VCaP (cell line): ENCODE measurements around the gene ATAD3A.
"Not testable (repeated sequence)": the region's sequence is repeated elsewhere in the genome, so short reads cannot be mapped to it uniquely, and the experiment has no call there.

Experiments used
- H3K27ac ChIP-seq: fragments of 450-650 bp; 2 replicates; pipeline ENCODE4 v1.5.1; 2017
- CTCF ChIP-seq: fragments of 450-650 bp; conservative IDR thresholded peaks from 2 replicates; pipeline ENCODE4 v1.5.1; 2017; ENCODE audit warnings: mild to moderate bottlenecking, moderate library complexity

Gene ATAD3A

GRCh38 chr1:1556505-1556904 is 44.5 kb downstream of the ATAD3A start:
- no peak for TF ChIP-seq CTCF

GRCh38 chr1:1556961-1557360 is 45.0 kb downstream of the ATAD3A start:
- H3K27ac ChIP-seq: not testable (repeated sequence)

More at GRCh38 chr1:1556505-1556904, 44.5 kb downstream of the ATAD3A start:
- no peak overlapping the region for H3K27ac ChIP-seq

DNA sequence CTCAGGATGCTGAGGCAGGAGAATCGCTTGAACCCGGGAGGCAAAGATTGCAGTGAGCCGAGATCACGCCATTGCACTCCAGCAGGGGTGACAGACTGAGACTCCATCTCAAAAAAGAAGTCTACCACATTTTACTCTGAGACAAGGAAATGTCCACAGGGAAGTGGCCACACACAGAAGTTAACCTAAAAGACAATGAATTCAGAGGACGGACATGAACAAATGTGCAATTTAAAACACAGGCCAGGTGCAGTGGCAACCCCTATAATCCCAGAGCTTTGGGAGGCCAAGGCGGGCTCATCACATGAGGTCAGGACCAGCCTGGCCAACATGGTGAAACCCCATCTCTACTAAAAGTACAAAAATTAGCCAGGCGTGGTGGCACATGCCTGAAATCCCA is 45.7 kb downstream of the ATAD3A start:
- H3K27ac ChIP-seq: not testable (repeated sequence)

DNA sequence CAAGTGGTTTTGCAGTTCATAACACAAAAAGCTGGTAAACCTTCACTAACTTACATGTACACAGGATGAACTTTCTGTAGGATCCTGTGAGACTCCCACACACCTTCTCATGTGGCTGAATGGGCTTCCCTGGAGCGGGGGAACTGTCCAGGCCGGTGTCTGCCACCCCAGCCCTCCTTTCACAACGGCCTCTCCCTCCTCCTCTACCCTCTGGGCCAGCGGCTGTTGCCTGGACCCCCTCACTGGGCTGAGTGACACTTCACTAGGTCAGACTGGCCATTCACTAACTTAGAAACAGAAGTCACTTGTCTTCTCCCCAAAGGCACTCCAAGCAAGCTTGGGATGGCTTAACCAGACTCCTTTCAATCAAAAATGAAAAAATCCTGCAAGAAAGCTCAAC is 46.6 kb downstream of the ATAD3A start:
- peak overlapping the region; percentile 56 for H3K27ac ChIP-seq

GRCh38 chr1:1559066-1559465 is 47.1 kb downstream of the ATAD3A start:
- TF ChIP-seq CTCF: no peak
- peak overlapping the region; percentile 56 for H3K27ac ChIP-seq

More for the DNA sequence above, 46.6 kb downstream of the ATAD3A start:
- TF ChIP-seq CTCF: no peak

DNA sequence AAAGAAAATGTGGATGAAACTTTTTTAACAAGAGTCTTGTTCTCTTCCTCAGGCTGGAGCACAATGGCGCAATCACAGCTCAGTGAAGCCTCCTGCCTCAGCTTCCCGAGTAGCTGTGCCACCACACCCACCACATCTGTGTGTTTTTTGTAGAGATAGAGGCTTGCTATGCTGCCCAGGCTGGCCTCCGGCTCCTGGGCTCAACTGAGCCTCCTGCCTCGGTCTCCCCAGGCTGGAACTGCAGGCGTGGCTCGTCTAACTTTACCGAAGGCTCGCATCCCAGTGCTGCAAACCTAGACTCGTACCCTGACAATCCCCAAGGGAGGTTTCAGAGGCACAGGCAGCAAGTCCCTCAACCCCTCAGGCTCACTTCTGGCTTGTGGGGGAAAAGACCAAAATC is 48.2 kb downstream of the ATAD3A start:
- no peak for TF ChIP-seq CTCF

GRCh38 chr1:1561801-1562470 is 50.0 kb downstream of the ATAD3A start:
- no peak overlapping the region for H3K27ac ChIP-seq
- no peak for TF ChIP-seq CTCF

More for the DNA sequence above, 48.2 kb downstream of the ATAD3A start:
- H3K27ac ChIP-seq: peak overlapping the region; percentile 56; the same call in 1 of the 2 replicates

DNA sequence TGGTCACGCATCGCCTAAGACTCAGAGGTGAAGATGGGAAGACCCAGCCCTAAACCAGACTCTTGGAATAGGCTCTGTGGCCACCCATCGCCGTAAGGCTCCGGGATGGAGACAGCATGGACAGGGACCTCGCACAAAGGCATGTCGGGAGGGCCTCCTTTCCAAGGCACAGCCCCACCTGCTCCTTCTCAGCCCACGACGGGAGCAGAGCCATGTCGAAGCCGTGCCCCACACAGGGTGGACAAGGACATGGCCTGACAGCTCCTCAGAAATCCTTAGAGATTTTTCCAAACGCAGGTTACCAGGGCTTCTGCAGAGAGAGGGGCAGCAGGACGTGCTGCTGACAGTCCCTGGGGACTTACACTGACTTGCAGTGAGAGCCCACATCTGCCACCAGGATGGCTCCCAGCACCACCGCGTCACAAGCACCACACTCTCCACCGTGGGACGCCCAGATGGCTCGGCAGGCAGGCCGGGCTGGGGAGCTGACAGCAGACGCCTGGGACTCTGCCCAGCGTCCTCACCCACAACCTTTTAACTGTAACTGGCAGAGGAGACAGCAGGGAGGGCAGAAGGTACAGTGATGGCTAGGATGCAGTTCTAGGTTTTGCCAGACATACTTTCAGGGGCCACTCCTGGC is 50.7 kb downstream of the ATAD3A start:
- H3K27ac ChIP-seq: no peak overlapping the region
- TF ChIP-seq CTCF: no peak
